HepG2 (cell line): Measurements from ENCODE around the gene C20orf96. TPM values are rescaled to one million over a fixed set of nuclear protein-coding genes. Genes with fewer than 3 reads are reported as not detected.

Source experiments
- ATAC-seq: fragments of 200-7000 bp; cut with Tn5 transposase; 3 replicates; pipeline ENCODE4 v1.9.1; 2020; ENCODE audit warnings: mild to moderate bottlenecking, moderate library complexity
- BruUV-seq: library from RNA; stranded (reverse); fragments of 400-500 nt; replicated peaks from 2 replicates; lab custom pipeline; 2021; lab: Mats Ljungman, UMichigan
- CTCF ChIA-PET: fragments of 300-600 bp; formaldehyde crosslinking; extraction: SDS; loops from one replicate; lab custom pipeline; 2021; ENCODE audit warnings: low total read pairs, inconsistent platforms, low intra/inter-chr PET ratio; lab: Yijun Ruan, JAX
- POLR2A ChIA-PET: fragments of 350-600 bp; sonication (Branson Sonifier 250); formaldehyde crosslinking; loops from one replicate; lab custom pipeline; 2020; ENCODE audit warnings: antibody characterized with exemption, inconsistent platforms; lab: Yijun Ruan, JAX
- DNase-seq: peaks from one replicate; pipeline ENCODE4 v3.0.0-alpha.2; 2015; ENCODE audit warnings: low spot score
- FAIRE-seq: peaks from 3 replicates; lab custom pipeline; 2011; peaks lifted over from hg19 to GRCh38; lab: Jason Lieb, UNC
- H2AFZ ChIP-seq: one replicate; pipeline ENCODE4 v1.6.1; 2011; ENCODE audit warnings: low read length, inconsistent platforms
- H3K27ac ChIP-seq: fragments of 300-600 bp; 3 replicates; pipeline ENCODE4 v1.8.0; 2011; ENCODE audit warnings: mixed run types, mild to moderate bottlenecking, mixed read lengths, low read length, inconsistent platforms; ENCODE audit not compliant: insufficient read depth; ENCODE audit errors: extremely low read length
- H3K27me3 ChIP-seq, 2 experiments: fragments of 200-600 bp in 1 of 2; 2 replicates in 1 of 2; 3 replicates in 1 of 2; pipeline versions ENCODE4 v1.6.0 to v1.8.0; 2011; ENCODE audit warnings: low read length in 2 of 2, mild to moderate bottlenecking in 2 of 2, moderate library complexity in 2 of 2, inconsistent platforms in 1 of 2; ENCODE audit not compliant: insufficient read depth in 2 of 2, control insufficient read depth in 1 of 2
- H3K36me3 ChIP-seq, 2 experiments: fragments of 200-600 bp in 1 of 2; replicated peaks in 1 of 2; 2 replicates in 1 of 2; 3 replicates in 1 of 2; pipeline versions ENCODE4 v1.5.1 to v1.8.0; 2011; ENCODE audit warnings: low read length in 2 of 2, inconsistent platforms in 1 of 2; ENCODE audit not compliant: insufficient read depth in 2 of 2, control insufficient read depth in 1 of 2
- H3K4me1 ChIP-seq: 2 replicates; pipeline ENCODE4 v1.5.1; 2012; ENCODE audit warnings: low read length, inconsistent platforms; ENCODE audit not compliant: insufficient read depth
- H3K4me2 ChIP-seq: 2 replicates; pipeline ENCODE4 v1.6.0; 2011; ENCODE audit warnings: low read depth, low read length, inconsistent platforms
- H3K4me3 ChIP-seq, 3 experiments: fragments of 200-600 bp in 1 of 3; sonication (generic), shearing (Covaris generic) in 1 of 3; replicated peaks in 1 of 3; 2 replicates each; pipeline ENCODE4 v1.5.1; 2011 to 2016; ENCODE audit warnings: low read length in 3 of 3, inconsistent platforms in 2 of 3, low read depth in 2 of 3, mild to moderate bottlenecking in 2 of 3, control low read depth in 1 of 3, mixed read lengths in 1 of 3; ENCODE audit not compliant: insufficient read depth in 1 of 3
- H3K79me2 ChIP-seq: one replicate; pipeline ENCODE4 v1.6.1; 2011; ENCODE audit warnings: low read length, inconsistent platforms; ENCODE audit not compliant: insufficient read depth
- H3K9ac ChIP-seq: 2 replicates; pipeline ENCODE4 v1.6.0; 2011; ENCODE audit warnings: mild to moderate bottlenecking, low read depth, low read length, inconsistent platforms; ENCODE audit not compliant: insufficient read depth
- H3K9me3 ChIP-seq: 2 replicates; pipeline ENCODE4 v1.5.1; 2012; ENCODE audit warnings: mild to moderate bottlenecking, low read length
- H4K20me1 ChIP-seq: 2 replicates; pipeline ENCODE4 v1.6.0; 2011; ENCODE audit warnings: inconsistent platforms, mild to moderate bottlenecking, low read length, moderate library complexity; ENCODE audit not compliant: insufficient read depth
- CREB1 ChIP-seq, 2 experiments: fragments of 450-650 bp in 1 of 2; IDR thresholded peaks; 2 replicates each; pipeline ENCODE4 v1.6.1; 2016 to 2017; ENCODE audit warnings: control low read depth in 1 of 2, mild to moderate bottlenecking in 1 of 2, missing compliant biosample characterization in 1 of 2, missing genetic modification characterization in 1 of 2
- ELF1 ChIP-seq: sonication (generic); formaldehyde crosslinking; IDR thresholded peaks from 2 replicates; pipeline ENCODE4 v1.4.0; 2020; ENCODE audit warnings: missing genetic modification reagents
- IRF2 ChIP-seq: IDR thresholded peaks from 2 replicates; pipeline ENCODE4 v1.6.1; 2018; ENCODE audit warnings: missing genetic modification reagents, missing compliant biosample characterization
- KLF16 ChIP-seq, 2 experiments: sonication (generic) in 1 of 2; formaldehyde crosslinking in 1 of 2; IDR thresholded peaks; 2 replicates each; pipeline versions ENCODE4 v1.6.1 to v1.8.0; 2016 to 2023; ENCODE audit warnings: missing genetic modification reagents in 2 of 2, missing compliant biosample characterization in 1 of 2
- PATZ1 ChIP-seq: sonication (generic); formaldehyde crosslinking; IDR thresholded peaks from 2 replicates; pipeline ENCODE4 v1.4.0; 2020; ENCODE audit warnings: missing genetic modification reagents
- POLR2A ChIP-seq, 2 experiments: IDR thresholded peaks; 2 replicates each; pipeline ENCODE4 v1.6.1; 2011; ENCODE audit warnings: low read depth in 2 of 2, low read length in 2 of 2, mild to moderate bottlenecking in 1 of 2, moderate library complexity in 1 of 2; ENCODE audit not compliant: insufficient read depth in 1 of 2
- RBM22 ChIP-seq: fragments of 200-400 bp; formaldehyde crosslinking; optimal IDR thresholded peaks from 2 replicates; pipeline ENCODE3; 2017; ENCODE audit warnings: mild to moderate bottlenecking, low read length, moderate library complexity
- SIX1 ChIP-seq: sonication (generic); formaldehyde crosslinking; IDR thresholded peaks from 2 replicates; pipeline ENCODE4 v1.4.0; 2020; ENCODE audit warnings: missing genetic modification reagents, borderline replicate concordance
- ZMYM2 ChIP-seq: sonication (generic); formaldehyde crosslinking; IDR thresholded peaks from 2 replicates; pipeline ENCODE4 v1.8.0; 2022; ENCODE audit warnings: mild to moderate bottlenecking, missing genetic modification reagents
- ZNF543 ChIP-seq: sonication (generic); formaldehyde crosslinking; IDR thresholded peaks from 2 replicates; pipeline ENCODE4 v1.4.0; 2020; ENCODE audit warnings: mild to moderate bottlenecking, missing genetic modification reagents
- ZNF572 ChIP-seq: sonication (generic); formaldehyde crosslinking; IDR thresholded peaks from 2 replicates; pipeline ENCODE4 v1.5.1; 2020; ENCODE audit warnings: mild to moderate bottlenecking, missing genetic modification reagents
- ZNF616 ChIP-seq: sonication (generic); formaldehyde crosslinking; IDR thresholded peaks from 2 replicates; pipeline ENCODE4 v1.5.0; 2020; ENCODE audit warnings: low read depth, mild to moderate bottlenecking, missing genetic modification reagents
- ZSCAN31 ChIP-seq: sonication (generic); formaldehyde crosslinking; IDR thresholded peaks from 2 replicates; pipeline ENCODE4 v1.5.0; 2020; ENCODE audit warnings: low read depth, mild to moderate bottlenecking, missing genetic modification reagents
- WGBS: methylation state at CpG from one replicate; pipeline ENCODE4 v1.1.6; 2017; ENCODE audit warnings: low lambda C conversion rate; 5-methylcytosine and 5-hydroxymethylcytosine counted together
- in situ Hi-C: cut with HindIII; loops from 2 replicates; pipeline ENCODE4 v1.10.0; 2017; ENCODE audit warnings: low pct_unique_long_range_greater_than_20kb; ENCODE audit not compliant: extremely low pct_ligation_motif_present
- intact Hi-C: fragments of 100-400 bp; cut with micrococcal nuclease; formaldehyde crosslinking; loops from one replicate; pipeline ENCODE4 v1.10.0; 2022; ENCODE audit not compliant: unreplicated experiment
- polyA plus RNA-seq, 8 experiments: library from polyadenylated mRNA; depleted of rRNA in 3 of 8; stranded (reverse) in 7 of 8; unstranded in 1 of 8; fragments of >200 nt; fragmentation: Illumina TruSeq in 4 of 8; extraction: Trizol in 4 of 8; gene quantifications; 2 replicates each; pipeline versions ENCODE4 v1.2.1 to v1.2.3, GENCODE V29; 2011 to 2016; ENCODE audit warnings: low read depth in 4 of 8, missing spikeins in 1 of 8, mixed read lengths in 1 of 8; ENCODE audit not compliant: insufficient read depth in 1 of 8
- total RNA-seq, 5 experiments: library from RNA; depleted of rRNA; stranded (reverse); fragments of >200 nt; fragmentation: Illumina TruSeq; extraction: Trizol; gene quantifications; 2 replicates each; pipeline ENCODE4 v1.2.3, GENCODE V29; 2016; ENCODE audit warnings: low read depth in 1 of 5
- TF ChIP-seq, protein P1 (sequence below): sonication (generic); formaldehyde crosslinking; IDR thresholded peaks from 2 replicates; pipeline ENCODE4 v1.5.1; 2020; ENCODE audit warnings: mild to moderate bottlenecking, missing genetic modification reagents, moderate library complexity
- TF ChIP-seq, protein P2 (sequence below): sonication (generic); formaldehyde crosslinking; IDR thresholded peaks from 2 replicates; pipeline ENCODE4 v1.4.0; 2020; ENCODE audit warnings: missing genetic modification reagents
- TF ChIP-seq, protein P3 (sequence below): sonication (generic); formaldehyde crosslinking; conservative IDR thresholded peaks from 2 replicates; pipeline ENCODE4 v1.8.0; 2022; ENCODE audit warnings: mild to moderate bottlenecking, moderate library complexity, missing genetic modification reagents

C20orf96 gene
- total and polyA plus RNA-seq, 2 of the 13 experiments (the other 11 are each of a cell fraction or from before 2014, with no cell fraction given), result 3.8 to 20.6 TPM

GRCh38 chr20:300345-300990 is 9.9 kb upstream of the C20orf96 start:
- ATAC-seq (no peak), FAIRE-seq (no peak), DNase-seq (no peak)
- peak overlapping the region; percentile 84; the same call in 1 of the 2 replicates for H3K9ac ChIP-seq
- 71% methylated on average over 10 of the region's 10 CpGs for WGBS
- H3K27ac ChIP-seq, result no peak overlapping the region
- intact Hi-C loops (no loop called here), in situ Hi-C loops (no loop called here)
- H3K4me2 ChIP-seq, result peak overlapping the region; percentile 80
- peaks cover 25% of the 10 kb centered on the region for H4K20me1 ChIP-seq
- H3K4me3 ChIP-seq, result peak overlapping the region; percentile 69 to 93 (median 89); a peak in 5 of 6 replicates
- no TSS peak for BruUV-seq
- peaks cover 42% of the 10 kb centered on the region for H3K79me2 ChIP-seq
- H3K27me3 ChIP-seq, result peaks cover 0 to 3% of the 10 kb centered on the region in 2 experiments; a peak in 1 of 5 replicates
- no peaks in the 10 kb centered on the region for H3K36me3 ChIP-seq
- no peak overlapping the region for H2AFZ ChIP-seq
- no peaks in the 10 kb centered on the region for H3K9me3 ChIP-seq
- peaks cover 50% of the 10 kb centered on the region for H3K4me1 ChIP-seq
- ChIA-PET POLR2A (interaction anchor here (0.9 to 8.1 kb wide), 7 partner anchors 9 to 47 kb away, joined by 3 to 106 read pairs (median 9); partner anchors contain the start of genes NRSN2 and SOX12), CTCF (no interaction called here)
- no peak for TF ChIP-seq ZNF543 (CRISPR knock-in tag)
- 0 out of 2 replicates have a peak, but pooled peaks have one; percentile 23 for TF ChIP-seq SIX1 (CRISPR knock-in tag)
- TF ChIP-seq ZNF572 (CRISPR knock-in tag), result 0 out of 2 replicates have a peak, but pooled peaks have one; percentile 13
- no peak for TF ChIP-seq CREB1 (IDR thresholded peaks at IDR 0.05)
- TF ChIP-seq CREB1 (CRISPR knock-in tag; IDR thresholded peaks at IDR 0.05), result no peak
- TF ChIP-seq, protein P1, sequence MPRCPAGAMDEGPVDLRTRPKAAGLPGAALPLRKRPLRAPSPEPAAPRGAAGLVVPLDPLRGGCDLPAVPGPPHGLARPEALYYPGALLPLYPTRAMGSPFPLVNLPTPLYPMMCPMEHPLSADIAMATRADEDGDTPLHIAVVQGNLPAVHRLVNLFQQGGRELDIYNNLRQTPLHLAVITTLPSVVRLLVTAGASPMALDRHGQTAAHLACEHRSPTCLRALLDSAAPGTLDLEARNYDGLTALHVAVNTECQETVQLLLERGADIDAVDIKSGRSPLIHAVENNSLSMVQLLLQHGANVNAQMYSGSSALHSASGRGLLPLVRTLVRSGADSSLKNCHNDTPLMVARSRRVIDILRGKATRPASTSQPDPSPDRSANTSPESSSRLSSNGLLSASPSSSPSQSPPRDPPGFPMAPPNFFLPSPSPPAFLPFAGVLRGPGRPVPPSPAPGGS (CRISPR knock-in tag), result 0 out of 2 replicates have a peak, but pooled peaks have one; percentile 7
- TF ChIP-seq, protein P2, sequence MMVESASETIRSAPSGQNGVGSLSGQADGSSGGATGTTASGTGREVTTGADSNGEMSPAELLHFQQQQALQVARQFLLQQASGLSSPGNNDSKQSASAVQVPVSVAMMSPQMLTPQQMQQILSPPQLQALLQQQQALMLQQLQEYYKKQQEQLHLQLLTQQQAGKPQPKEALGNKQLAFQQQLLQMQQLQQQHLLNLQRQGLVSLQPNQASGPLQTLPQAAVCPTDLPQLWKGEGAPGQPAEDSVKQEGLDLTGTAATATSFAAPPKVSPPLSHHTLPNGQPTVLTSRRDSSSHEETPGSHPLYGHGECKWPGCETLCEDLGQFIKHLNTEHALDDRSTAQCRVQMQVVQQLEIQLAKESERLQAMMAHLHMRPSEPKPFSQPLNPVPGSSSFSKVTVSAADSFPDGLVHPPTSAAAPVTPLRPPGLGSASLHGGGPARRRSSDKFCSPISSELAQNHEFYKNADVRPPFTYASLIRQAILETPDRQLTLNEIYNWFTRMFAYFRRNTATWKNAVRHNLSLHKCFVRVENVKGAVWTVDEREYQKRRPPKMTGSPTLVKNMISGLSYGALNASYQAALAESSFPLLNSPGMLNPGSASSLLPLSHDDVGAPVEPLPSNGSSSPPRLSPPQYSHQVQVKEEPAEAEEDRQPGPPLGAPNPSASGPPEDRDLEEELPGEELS (CRISPR knock-in tag), result peak; percentile 26; the same call in 1 of the 2 replicates
- TF ChIP-seq ZNF616, result no peak
- peak; percentile 20; the same call in 1 of the 2 replicates for TF ChIP-seq ZSCAN31 (CRISPR knock-in tag)
- TF ChIP-seq, protein P3, sequence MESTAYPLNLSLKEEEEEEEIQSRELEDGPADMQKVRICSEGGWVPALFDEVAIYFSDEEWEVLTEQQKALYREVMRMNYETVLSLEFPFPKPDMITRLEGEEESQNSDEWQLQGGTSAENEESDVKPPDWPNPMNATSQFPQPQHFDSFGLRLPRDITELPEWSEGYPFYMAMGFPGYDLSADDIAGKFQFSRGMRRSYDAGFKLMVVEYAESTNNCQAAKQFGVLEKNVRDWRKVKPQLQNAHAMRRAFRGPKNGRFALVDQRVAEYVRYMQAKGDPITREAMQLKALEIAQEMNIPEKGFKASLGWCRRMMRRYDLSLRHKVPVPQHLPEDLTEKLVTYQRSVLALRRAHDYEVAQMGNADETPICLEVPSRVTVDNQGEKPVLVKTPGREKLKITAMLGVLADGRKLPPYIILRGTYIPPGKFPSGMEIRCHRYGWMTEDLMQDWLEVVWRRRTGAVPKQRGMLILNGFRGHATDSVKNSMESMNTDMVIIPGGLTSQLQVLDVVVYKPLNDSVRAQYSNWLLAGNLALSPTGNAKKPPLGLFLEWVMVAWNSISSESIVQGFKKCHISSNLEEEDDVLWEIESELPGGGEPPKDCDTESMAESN (CRISPR knock-in tag), result peak; percentile 94
- 0 out of 2 replicates have a peak, but pooled peaks have one; percentile 32 for TF ChIP-seq ZMYM2 (CRISPR knock-in tag)
- TF ChIP-seq KLF16 (CRISPR knock-in tag; IDR thresholded peaks at IDR 0.05), result 0 out of 4 replicates have a peak, but pooled peaks of 1 of the 2 experiments have one; percentile 40
- TF ChIP-seq IRF2 (CRISPR knock-in tag), result peak; percentile 15; the same call in 1 of the 2 replicates
- TF ChIP-seq POLR2A (IDR thresholded peaks at IDR 0.05; ENCODE audit: insufficient read depth in 1 of 2, low read depth in 2 of 2, low read length in 2 of 2), result peak in 1 of 2 experiments; percentile 11; a peak in 3 of 4 replicates
- peak; percentile 7; the same call in 1 of the 2 replicates for TF ChIP-seq PATZ1 (CRISPR knock-in tag)
- TF ChIP-seq ELF1 (CRISPR knock-in tag), result no peak
- peak; percentile 68 for TF ChIP-seq RBM22
